ENCODE results near the gene RGPD3. TPM values are rescaled to one million over a fixed set of nuclear protein-coding genes. Genes with fewer than 3 reads are reported as not detected.
"Not testable (repeated sequence)": the region's sequence is repeated elsewhere in the genome, so short reads cannot be mapped to it uniquely, and the experiment has no call there.

The RGPD3 gene
- total and polyA plus RNA-seq, 9 of the 15 experiments (the other 6 are each of a cell fraction or from before 2014, with no cell fraction given) = 0.01 to 0.03 TPM; not detected in 7

GRCh38 chr2:106479563-106479962 lies 11.3 kb upstream of the RGPD3 start:
- POLR2A ChIA-PET; CTCF ChIA-PET (ENCODE audit: low intra/inter-chr PET ratio); H3K79me2 ChIP-seq (ENCODE audit: control insufficient read depth, insufficient read depth, low read length); H2AFZ ChIP-seq (ENCODE audit: low read depth, low read length); H3K4me3 ChIP-seq; H3K27me3 ChIP-seq (ENCODE audit: control insufficient read depth in 2 of 2, insufficient read depth in 2 of 2, low read length in 2 of 2); H3K27ac ChIP-seq (ENCODE audit: extremely low read depth, low read depth, low read length); H3K9me3 ChIP-seq (replicated peaks; ENCODE audit: control insufficient read depth, insufficient read depth, low read depth, low read length); intact Hi-C loops (cut with micrococcal nuclease); DNase-seq (ENCODE audit: extremely low read depth in 1 of 4, low spot score in 3 of 4); H3K9ac ChIP-seq (ENCODE audit: insufficient read depth in 1 of 2, low read depth in 2 of 2, low read length in 2 of 2); in situ Hi-C loops (cut with MboI); BruUV-seq (replicated peaks); H3K4me1 ChIP-seq (replicated peaks in 1 of 2; ENCODE audit: control insufficient read depth in 2 of 2, insufficient read depth in 2 of 2, low read length in 2 of 2); H3K4me2 ChIP-seq (ENCODE audit: insufficient read depth, low read length); FAIRE-seq; H3K9me1 ChIP-seq (ENCODE audit: control insufficient read depth, insufficient read depth, low read length); H4K20me1 ChIP-seq (replicated peaks; ENCODE audit: control insufficient read depth, insufficient read depth, low read length); ATAC-seq; H3K36me3 ChIP-seq (ENCODE audit: control insufficient read depth, insufficient read depth, low read length): not testable (repeated sequence)
- WGBS (ENCODE audit: insufficient coverage, low coverage, missing lambda C conversion rate) = no CpG with 5 or more reads among the region's 1 CpG

DNA sequence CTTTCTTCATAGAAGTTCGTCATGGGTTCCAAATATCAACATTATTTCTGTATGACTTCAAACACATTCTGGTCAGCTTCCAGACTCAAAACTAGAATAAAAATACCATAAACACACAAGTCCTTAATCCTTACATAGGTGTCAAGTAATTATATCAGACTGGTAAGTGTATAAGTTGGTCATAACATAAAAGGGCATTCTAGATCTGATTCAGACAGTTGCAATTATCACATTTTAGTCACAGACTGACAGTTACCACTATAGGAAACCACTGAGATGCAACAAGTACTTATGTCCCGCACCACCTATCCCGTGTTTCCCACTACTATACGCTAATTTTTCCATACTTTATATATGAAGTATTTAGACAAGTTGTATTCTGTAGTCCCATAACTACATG lies 9.4 kb upstream of the RGPD3 start:
- DNase-seq (ENCODE audit: extremely low read depth in 1 of 4, low spot score in 3 of 4); ATAC-seq; BruUV-seq (replicated peaks); in situ Hi-C loops (cut with MboI); CTCF ChIA-PET (ENCODE audit: low intra/inter-chr PET ratio); FAIRE-seq; H3K9me1 ChIP-seq (ENCODE audit: control insufficient read depth, insufficient read depth, low read length); H2AFZ ChIP-seq (ENCODE audit: low read depth, low read length); H3K4me3 ChIP-seq; H3K27ac ChIP-seq (ENCODE audit: extremely low read depth, low read depth, low read length); H3K36me3 ChIP-seq (ENCODE audit: control insufficient read depth, insufficient read depth, low read length); H3K4me1 ChIP-seq (replicated peaks in 1 of 2; ENCODE audit: control insufficient read depth in 2 of 2, insufficient read depth in 2 of 2, low read length in 2 of 2); H3K9ac ChIP-seq (ENCODE audit: insufficient read depth in 1 of 2, low read depth in 2 of 2, low read length in 2 of 2); H4K20me1 ChIP-seq (replicated peaks; ENCODE audit: control insufficient read depth, insufficient read depth, low read length); H3K9me3 ChIP-seq (replicated peaks; ENCODE audit: control insufficient read depth, insufficient read depth, low read depth, low read length); intact Hi-C loops (cut with micrococcal nuclease); H3K79me2 ChIP-seq (ENCODE audit: control insufficient read depth, insufficient read depth, low read length); POLR2A ChIA-PET; H3K4me2 ChIP-seq (ENCODE audit: insufficient read depth, low read length); H3K27me3 ChIP-seq (ENCODE audit: control insufficient read depth in 2 of 2, insufficient read depth in 2 of 2, low read length in 2 of 2): not testable (repeated sequence)
- 0% methylated on average over 1 of the region's 4 CpGs for WGBS (ENCODE audit: insufficient coverage, low coverage, missing lambda C conversion rate)
